Activated CD8-positive, alpha-beta memory T cell treated with anti-CD3 and anti-CD28 coated beads, Interleukin-2, amount 10 ng/mL, durations not matched to agents 7 days and 5 days (primary cell): ENCODE data around the gene KAT6B. TPM values are rescaled to one million over a fixed set of nuclear protein-coding genes. Genes with fewer than 3 reads are reported as not detected.
A peak's percentile ranks its signal among the peaks of the same experiment; 100 is the strongest.

Experiments
- ATAC-seq: fragments of 150-1000 bp; cut with Tn5 transposase; one replicate; pipeline ENCODE4 v1.10.0; 2021; ENCODE audit warnings: moderate library complexity
- CTCF ChIA-PET: fragments of 350-600 bp; sonication (Branson Sonifier 250); formaldehyde crosslinking; loops from one replicate; lab custom pipeline; 2021; ENCODE audit warnings: antibody characterized with exemption; lab: Charles Lee
- DNase-seq: peaks from one replicate; pipeline ENCODE4 v3.0.0-alpha.2; 2020
- H3K27ac Mint-ChIP-seq: one replicate; pipeline ENCODE4 v1.8.0; 2021; ENCODE audit warnings: mild to moderate bottlenecking, mixed read lengths
- H3K27me3 Mint-ChIP-seq: one replicate; pipeline ENCODE4 v1.8.0; 2021; ENCODE audit warnings: mixed read lengths
- H3K36me3 Mint-ChIP-seq: one replicate; pipeline ENCODE4 v1.8.0; 2021; ENCODE audit warnings: mild to moderate bottlenecking, mixed read lengths
- H3K4me1 Mint-ChIP-seq: one replicate; pipeline ENCODE4 v1.8.0; 2021; ENCODE audit warnings: mixed read lengths
- H3K4me3 Mint-ChIP-seq: one replicate; pipeline ENCODE4 v1.8.0; 2021; ENCODE audit warnings: mild to moderate bottlenecking, moderate library complexity, mixed read lengths
- H3K9me3 Mint-ChIP-seq: one replicate; pipeline ENCODE4 v1.8.0; 2022; ENCODE audit warnings: low read depth, mixed read lengths
- total RNA-seq, 2 experiments: library from RNA; stranded (reverse); gene quantifications; one replicate each; pipeline ENCODE4 v1.2.3, GENCODE V29; 2021

KAT6B gene
- total RNA-seq, 2 experiments from 2014 or later: 32.5 to 33.9 TPM

GRCh38 chr10:75003891-75004290 is 177.5 kb downstream of the KAT6B start:
- Mint-ChIP-seq H3K4me1 (peaks cover 30% of the 10 kb centered on the region), H3K9me3 (no peaks in the 10 kb centered on the region), H3K27ac (no peak overlapping the region), H3K36me3 (peaks cover 5% of the 10 kb centered on the region), H3K4me3 (no peak overlapping the region), H3K27me3 (no peaks in the 10 kb centered on the region)
- CTCF ChIA-PET: interaction anchor here (0.9 to 1.1 kb wide), 2 partner anchors 10 to 27 kb away, joined by 4 to 5 read pairs; no protein-coding TSS in a partner anchor
- no peak for ATAC-seq
- no peak for DNase-seq

GRCh38 chr10:75007646-75008045 is 181.2 kb downstream of the KAT6B start:
- no peaks in the 10 kb centered on the region for H3K9me3 Mint-ChIP-seq
- no peak for ATAC-seq
- peak overlapping the region; percentile 68 for H3K27ac Mint-ChIP-seq

GRCh38 chr10:75008952-75009351 is 182.6 kb downstream of the KAT6B start:
- peaks cover 44% of the 10 kb centered on the region for H3K4me1 Mint-ChIP-seq
- peaks cover 22% of the 10 kb centered on the region for H3K36me3 Mint-ChIP-seq
- H3K9me3 Mint-ChIP-seq: no peaks in the 10 kb centered on the region
- ATAC-seq (no peak), DNase-seq (no peak)
- H3K27ac Mint-ChIP-seq: peak overlapping the region; percentile 74
- CTCF ChIA-PET: interaction anchor here (0.8 to 1.6 kb wide), 3 partner anchors 11 to 270 kb away, joined by 3 to 5 read pairs (median 4); no protein-coding TSS in a partner anchor
- H3K27me3 Mint-ChIP-seq: no peaks in the 10 kb centered on the region
- no peak overlapping the region for H3K4me3 Mint-ChIP-seq

More at GRCh38 chr10:75007646-75008045, 181.2 kb downstream of the KAT6B start:
- no peaks in the 10 kb centered on the region for H3K27me3 Mint-ChIP-seq
- peaks cover 31% of the 10 kb centered on the region for H3K4me1 Mint-ChIP-seq
- H3K4me3 Mint-ChIP-seq: peak overlapping the region; percentile 16
- DNase-seq: no peak
- CTCF ChIA-PET: interaction anchor here (1.3 kb wide), 1 partner anchor 14 kb away, joined by 3 read pairs; no protein-coding TSS in a partner anchor
- peaks cover 13% of the 10 kb centered on the region for H3K36me3 Mint-ChIP-seq

- H3K27ac Mint-ChIP-seq: no peak overlapping the region
- H3K9me3 Mint-ChIP-seq: no peaks in the 10 kb centered on the region
- H3K4me1 Mint-ChIP-seq: peaks cover 47% of the 10 kb centered on the region
- H3K27me3 Mint-ChIP-seq: no peaks in the 10 kb centered on the region
- CTCF ChIA-PET: interaction anchor here (0.9 to 1.6 kb wide), 2 partner anchors 11 to 12 kb away, joined by 4 to 5 read pairs; no protein-coding TSS in a partner anchor
- DNase-seq: no peak
- peaks cover 24% of the 10 kb centered on the region for H3K36me3 Mint-ChIP-seq
- ATAC-seq: no peak
- no peak overlapping the region for H3K4me3 Mint-ChIP-seq
These were observed 183.0 kb downstream of the KAT6B start for GRCh38 chr10:75009426-75009825.

GRCh38 chr10:75010373-75010772 is 184.0 kb downstream of the KAT6B start:
- Mint-ChIP-seq H3K27me3 (no peaks in the 10 kb centered on the region), H3K36me3 (peaks cover 26% of the 10 kb centered on the region), H3K4me3 (no peak overlapping the region), H3K9me3 (no peaks in the 10 kb centered on the region), H3K27ac (no peak overlapping the region), H3K4me1 (peaks cover 54% of the 10 kb centered on the region)
- DNase-seq (no peak), ATAC-seq (no peak)
- CTCF ChIA-PET: interaction anchor here (1.3 kb wide), 1 partner anchor 11 kb away, joined by 4 read pairs; no protein-coding TSS in a partner anchor

GRCh38 chr10:75011221-75011620 is 184.8 kb downstream of the KAT6B start:
- H3K27me3 Mint-ChIP-seq: no peaks in the 10 kb centered on the region
- peaks cover 29% of the 10 kb centered on the region for H3K36me3 Mint-ChIP-seq
- no peaks in the 10 kb centered on the region for H3K9me3 Mint-ChIP-seq
- DNase-seq: no peak
- H3K4me3 Mint-ChIP-seq: no peak overlapping the region
- CTCF ChIA-PET: interaction anchor here (1.3 kb wide), 1 partner anchor 10 kb away, joined by 4 read pairs; no protein-coding TSS in a partner anchor
- peaks cover 54% of the 10 kb centered on the region for H3K4me1 Mint-ChIP-seq
- ATAC-seq: no peak
- no peak overlapping the region for H3K27ac Mint-ChIP-seq

- CTCF ChIA-PET: no interaction called here
- Mint-ChIP-seq H3K4me1 (peaks cover 48% of the 10 kb centered on the region), H3K9me3 (no peaks in the 10 kb centered on the region), H3K4me3 (no peak overlapping the region), H3K27ac (no peak overlapping the region), H3K36me3 (peaks cover 26% of the 10 kb centered on the region), H3K27me3 (no peaks in the 10 kb centered on the region)
- DNase-seq (no peak), ATAC-seq (no peak)
These were observed 186.1 kb downstream of the KAT6B start for GRCh38 chr10:75012471-75012870.

GRCh38 chr10:75013007-75013406 is 186.6 kb downstream of the KAT6B start:
- Mint-ChIP-seq H3K36me3 (peaks cover 26% of the 10 kb centered on the region), H3K9me3 (no peaks in the 10 kb centered on the region), H3K27me3 (no peaks in the 10 kb centered on the region), H3K4me3 (no peak overlapping the region), H3K27ac (peak overlapping the region; percentile 91), H3K4me1 (peaks cover 43% of the 10 kb centered on the region)
- ATAC-seq (no peak), DNase-seq (no peak)
- CTCF ChIA-PET: interaction anchor here (0.7 to 1.7 kb wide), 3 partner anchors 8 to 187 kb away, joined by 4 to 5 read pairs (median 4); partner anchors contain the start of gene KAT6B

- no peak for DNase-seq
- Mint-ChIP-seq H3K27ac (peak overlapping the region; percentile 91), H3K4me1 (peaks cover 41% of the 10 kb centered on the region), H3K4me3 (peak overlapping the region; percentile 69), H3K27me3 (no peaks in the 10 kb centered on the region), H3K36me3 (peaks cover 26% of the 10 kb centered on the region), H3K9me3 (no peaks in the 10 kb centered on the region)
- no peak for ATAC-seq
- CTCF ChIA-PET: interaction anchor here (0.7 to 1.7 kb wide), 3 partner anchors 9 to 187 kb away, joined by 4 to 5 read pairs (median 4); partner anchors contain the start of gene KAT6B
These were observed 187.1 kb downstream of the KAT6B start for GRCh38 chr10:75013522-75013921.

GRCh38 chr10:75014516-75015230 is 188.3 kb downstream of the KAT6B start:
- H3K4me1 Mint-ChIP-seq: peaks cover 37% of the 10 kb centered on the region
- H3K9me3 Mint-ChIP-seq: no peaks in the 10 kb centered on the region
- peak; percentile 74 for ATAC-seq
- peaks cover 26% of the 10 kb centered on the region for H3K36me3 Mint-ChIP-seq
- peak overlapping the region; percentile 72 for H3K27ac Mint-ChIP-seq
- CTCF ChIA-PET: interaction anchor here (0.6 to 2.1 kb wide), 4 partner anchors 11 to 221 kb away, joined by 3 to 5 read pairs (median 4); partner anchors contain the start of genes COMTD1 and KAT6B
- no peaks in the 10 kb centered on the region for H3K27me3 Mint-ChIP-seq
- H3K4me3 Mint-ChIP-seq: peak overlapping the region; percentile 20
- DNase-seq: peak; percentile 68

- no peaks in the 10 kb centered on the region for H3K27me3 Mint-ChIP-seq
- DNase-seq (no peak), ATAC-seq (no peak)
- no peaks in the 10 kb centered on the region for H3K9me3 Mint-ChIP-seq
- H3K27ac Mint-ChIP-seq: no peak overlapping the region
- CTCF ChIA-PET: interaction anchor here (0.6 to 2.1 kb wide), 2 partner anchors 11 to 126 kb away, joined by 3 to 5 read pairs; no protein-coding TSS in a partner anchor
- H3K4me1 Mint-ChIP-seq: peaks cover 37% of the 10 kb centered on the region
- H3K36me3 Mint-ChIP-seq: peaks cover 26% of the 10 kb centered on the region
- H3K4me3 Mint-ChIP-seq: no peak overlapping the region
These were observed 189.0 kb downstream of the KAT6B start for GRCh38 chr10:75015442-75015841.

- Mint-ChIP-seq H3K4me3 (no peak overlapping the region), H3K36me3 (peaks cover 28% of the 10 kb centered on the region), H3K27me3 (no peaks in the 10 kb centered on the region), H3K9me3 (no peaks in the 10 kb centered on the region), H3K27ac (no peak overlapping the region), H3K4me1 (peaks cover 37% of the 10 kb centered on the region)
- no peak for ATAC-seq
- CTCF ChIA-PET: interaction anchor here (0.8 to 2.1 kb wide), 5 partner anchors 78 to 278 kb away, joined by 3 to 5 read pairs (median 3); partner anchors contain the start of gene SAMD8
- DNase-seq: no peak
These were observed 189.9 kb downstream of the KAT6B start for GRCh38 chr10:75016325-75016724.

- H3K27ac Mint-ChIP-seq: peak overlapping the region; percentile 12
- H3K9me3 Mint-ChIP-seq: no peaks in the 10 kb centered on the region
- ATAC-seq: no peak
These were observed 191.9 kb downstream of the KAT6B start for GRCh38 chr10:75018251-75018650.

More at GRCh38 chr10:75018251-75018650, 191.9 kb downstream of the KAT6B start:
- CTCF ChIA-PET: interaction anchor here (0.6 to 3.9 kb wide), 5 partner anchors 115 to 753 kb away, joined by 3 to 42 read pairs (median 3); partner anchors contain the start of gene COMTD1
- Mint-ChIP-seq H3K4me1 (peaks cover 32% of the 10 kb centered on the region), H3K36me3 (peaks cover 19% of the 10 kb centered on the region), H3K27me3 (no peaks in the 10 kb centered on the region), H3K4me3 (no peak overlapping the region)
- no peak for DNase-seq
